Activated gamma-delta T cell treated with anti-CD3 and anti-CD28 coated beads, Interleukin-2, amount 50 U/mL, for 16 hours (primary cell): Measurements from ENCODE around the gene TMEM245.

Experiments used
- DNase-seq: peaks from one replicate; pipeline ENCODE4 v3.0.0-alpha.2; 2020; ENCODE audit warnings: low read depth

The TMEM245 gene

DNA sequence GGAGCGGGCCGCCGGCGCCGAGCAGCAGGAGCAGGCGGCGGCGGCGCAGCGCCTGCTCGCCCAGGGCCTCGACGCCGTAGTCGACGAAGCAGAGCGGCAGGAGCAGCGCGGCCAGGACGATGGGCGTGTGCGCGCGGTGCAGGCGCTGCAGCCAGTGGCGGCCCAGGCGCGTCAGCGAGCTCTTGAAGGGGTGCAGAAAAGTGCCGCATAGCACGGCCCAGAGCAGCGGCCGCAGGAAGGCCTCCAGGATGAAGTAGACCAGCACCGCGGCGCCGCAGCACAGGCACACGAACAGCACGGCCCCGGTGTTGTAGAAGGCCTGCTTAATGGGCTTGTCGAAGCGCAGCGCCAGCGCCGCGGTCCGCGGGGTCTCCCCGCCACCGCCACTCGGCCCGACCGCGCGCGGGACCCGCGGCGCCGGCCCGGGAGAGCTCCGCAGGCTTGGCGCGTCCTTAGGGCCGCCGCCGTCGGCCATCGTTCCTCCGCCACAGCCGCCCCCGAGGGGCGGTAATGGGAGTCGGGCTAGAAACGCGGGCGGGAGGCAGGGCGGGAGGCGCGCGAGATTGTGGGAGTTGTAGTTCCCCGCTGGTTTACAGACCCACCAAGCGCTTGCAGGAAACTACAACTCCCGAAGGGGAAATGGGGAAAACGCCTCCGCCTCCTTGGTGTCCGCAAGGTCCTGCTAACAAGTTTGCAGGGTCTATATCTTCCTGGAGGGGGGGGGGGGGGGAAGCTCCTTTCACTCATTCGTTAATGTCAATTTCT lies at the start of gene TMEM245:
TMEM245 (minus strand) TSS at position 509 of the 765 bp plus-strand sequence; CDS start at position 475, 34 bp downstream.
- peak; percentile 90 for DNase-seq

DNA sequence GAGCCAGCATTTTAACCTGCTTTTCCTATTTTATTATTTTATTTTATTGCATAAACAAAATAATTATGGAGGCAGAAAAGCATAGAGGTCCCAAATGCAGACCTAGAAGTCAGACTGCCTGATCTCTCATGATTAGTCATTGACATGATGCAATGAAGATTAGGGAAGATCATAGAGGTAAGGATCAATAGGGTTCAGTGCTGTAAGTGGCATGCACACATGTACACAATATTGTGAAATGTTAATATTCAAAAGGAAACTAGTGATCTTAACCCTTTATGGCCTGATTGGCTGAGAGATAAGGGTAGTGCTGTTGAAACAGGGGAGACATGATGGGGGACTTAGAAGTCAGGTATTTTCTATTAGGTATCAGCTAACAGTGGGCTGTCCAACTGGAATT lies 48.4 kb upstream of the TMEM245 start:
- DNase-seq = no peak

DNA sequence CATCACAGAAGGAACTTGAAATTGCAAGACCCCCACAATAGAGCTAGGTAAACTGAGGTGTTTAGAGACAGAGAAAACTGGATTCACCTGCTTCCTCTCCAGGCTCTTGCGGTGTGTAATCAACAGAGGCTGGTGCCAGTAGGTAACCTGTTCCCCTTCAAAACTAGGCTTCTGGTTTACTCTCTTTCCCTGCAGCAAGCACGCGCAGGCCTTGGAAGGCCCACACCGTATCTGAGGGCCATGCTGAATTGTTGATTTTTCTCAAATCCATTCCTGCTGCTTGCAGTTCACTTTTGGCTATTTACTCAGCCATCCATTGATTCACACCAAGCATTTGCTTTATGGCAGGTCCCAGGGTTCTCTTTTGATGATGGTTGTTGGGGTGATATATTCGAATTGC lies 48.0 kb upstream of the TMEM245 start:
- no peak for DNase-seq

DNA sequence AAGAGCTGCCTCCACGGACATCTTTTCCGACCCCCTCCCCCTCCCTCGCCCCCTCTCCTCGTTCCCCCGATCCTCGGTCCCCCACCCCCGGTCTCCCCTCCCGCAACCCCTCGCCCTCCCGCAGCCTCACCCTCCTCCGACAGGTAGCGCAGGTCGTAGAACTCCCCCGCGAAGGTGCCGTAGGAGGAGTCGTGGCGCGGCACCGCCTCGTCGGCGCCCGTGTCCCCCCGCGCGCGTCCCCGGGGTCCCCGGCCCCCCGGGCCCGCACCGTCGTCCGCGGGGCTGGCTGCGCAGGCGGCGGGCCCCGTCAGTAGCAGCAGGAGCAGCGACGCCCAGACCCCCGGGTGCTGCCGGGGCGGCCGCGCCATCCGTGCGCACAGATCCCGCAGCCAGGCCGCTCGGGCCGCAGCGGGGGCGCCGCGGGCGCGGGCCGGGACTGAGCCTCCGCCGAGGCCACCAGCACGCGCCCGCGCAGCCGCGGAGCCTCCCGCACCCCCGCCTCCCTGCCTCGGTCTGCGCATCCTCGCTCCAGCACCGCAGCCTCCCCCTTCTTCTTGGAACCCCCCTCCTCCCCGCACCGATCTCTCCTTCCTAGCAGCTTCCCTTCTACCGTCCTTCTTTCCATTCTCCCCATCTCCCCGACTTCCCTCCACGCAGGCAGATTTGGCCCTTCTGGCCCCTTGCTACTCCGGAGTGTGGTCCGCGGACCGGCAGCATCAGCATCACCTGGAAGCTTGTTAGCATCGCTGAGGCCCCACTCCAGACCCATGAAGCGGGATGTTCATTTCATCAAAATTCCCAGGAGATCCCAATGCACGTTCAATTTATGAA lies 47.2 kb upstream of the TMEM245 start, which contains the start of gene FRRS1L:
FRRS1L (minus strand) TSS at position 479 of the 831 bp plus-strand sequence; CDS start at position 368, 111 bp downstream.
- no peak for DNase-seq

DNA sequence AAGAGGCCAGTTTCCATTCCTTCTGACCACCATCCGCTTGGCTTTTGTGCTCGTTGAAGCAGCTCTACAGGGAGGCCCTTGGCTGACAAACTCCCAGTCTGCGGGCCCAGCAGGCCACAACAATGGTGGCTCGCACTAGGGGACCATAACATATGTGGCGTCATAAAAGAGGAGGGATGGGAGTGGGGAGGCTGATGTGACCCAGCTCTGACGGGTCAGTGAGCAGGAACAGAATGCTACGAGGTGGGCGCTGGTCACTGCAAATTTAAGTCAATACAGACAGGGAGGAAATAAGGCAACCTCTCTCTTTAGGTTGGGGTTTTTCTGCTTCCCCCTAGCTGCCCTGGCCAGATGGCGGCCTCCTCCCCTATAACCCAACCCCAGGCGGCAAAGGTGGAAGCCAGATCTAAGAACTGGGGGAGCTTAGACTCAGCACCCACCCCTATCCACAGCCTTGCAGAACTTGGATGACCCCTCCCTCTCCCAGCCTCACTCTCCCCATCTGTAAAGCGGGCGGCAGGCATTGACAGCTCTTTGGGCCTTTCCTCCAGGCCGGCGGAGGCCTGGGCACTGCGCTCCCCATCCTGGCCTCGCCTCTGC lies 46.5 kb upstream of the TMEM245 start:
- no peak for DNase-seq

DNA sequence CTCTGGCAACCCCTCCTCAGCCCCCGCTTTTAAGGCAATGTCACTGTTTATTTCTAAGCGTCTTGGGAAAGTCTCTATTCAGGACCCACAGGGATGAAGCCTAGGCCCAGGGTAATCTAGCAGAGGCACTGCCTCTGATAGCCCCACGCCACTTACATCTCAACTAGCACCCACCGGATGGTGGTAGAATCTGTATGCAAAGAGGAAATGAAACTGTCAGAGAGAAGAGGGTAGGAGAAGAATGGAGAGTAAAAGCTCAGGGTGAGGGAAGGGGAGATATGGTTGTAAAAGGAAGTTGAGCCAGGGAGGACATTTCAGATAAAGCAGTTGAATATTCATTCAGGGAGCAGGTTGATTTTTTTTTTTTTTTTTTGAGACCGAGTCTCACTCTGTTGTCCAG lies 44.3 kb upstream of the TMEM245 start:
- no peak for DNase-seq

GRCh38 chr9:109163194-109163593 lies 43.4 kb upstream of the TMEM245 start:
- DNase-seq = no peak

DNA sequence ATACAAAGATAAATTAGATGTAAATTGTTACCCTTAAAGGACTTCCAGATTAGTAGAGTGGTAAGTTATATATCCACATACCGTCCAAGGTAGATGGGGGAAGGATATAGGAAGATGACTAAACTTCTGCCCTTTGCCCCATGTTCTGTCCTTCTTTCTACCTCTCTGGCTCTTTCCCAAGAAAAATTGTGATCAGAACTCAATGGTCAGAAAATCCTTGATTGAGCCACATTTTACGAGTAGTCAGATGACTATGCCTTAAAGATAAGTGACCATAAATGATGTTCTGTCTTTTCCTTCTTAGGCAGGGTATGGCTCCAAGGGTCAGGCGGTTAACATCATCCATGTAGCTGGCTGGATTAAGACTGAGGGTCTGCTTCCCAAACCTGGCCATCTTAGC lies 42.9 kb upstream of the TMEM245 start:
- no peak for DNase-seq

GRCh38 chr9:109161471-109161870 lies 41.7 kb upstream of the TMEM245 start:
- DNase-seq = no peak

GRCh38 chr9:109159583-109159982 lies 39.8 kb upstream of the TMEM245 start:
- DNase-seq = no peak

DNA sequence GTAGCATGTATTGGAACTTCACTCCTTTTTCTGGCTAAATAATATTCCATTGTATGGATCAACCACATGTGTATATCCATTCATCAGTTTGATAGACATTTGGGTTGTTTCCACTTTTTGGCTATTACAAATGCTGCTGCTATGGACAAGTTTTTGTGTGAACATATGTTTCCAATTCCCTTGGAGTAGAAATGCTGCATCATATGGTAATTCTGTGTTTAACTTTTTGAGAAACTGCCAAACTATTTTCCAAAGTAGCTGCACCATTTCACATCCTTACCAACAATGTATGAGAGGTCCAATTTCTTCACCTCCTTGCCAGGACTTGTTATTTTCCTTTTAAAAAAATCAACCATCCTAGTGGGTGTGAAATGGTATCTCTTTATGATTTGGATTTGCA lies 38.9 kb upstream of the TMEM245 start:
- DNase-seq = no peak

- no peak for DNase-seq
Measured at GRCh38 chr9:109156708-109157107, 37.0 kb upstream of the TMEM245 start.

DNA sequence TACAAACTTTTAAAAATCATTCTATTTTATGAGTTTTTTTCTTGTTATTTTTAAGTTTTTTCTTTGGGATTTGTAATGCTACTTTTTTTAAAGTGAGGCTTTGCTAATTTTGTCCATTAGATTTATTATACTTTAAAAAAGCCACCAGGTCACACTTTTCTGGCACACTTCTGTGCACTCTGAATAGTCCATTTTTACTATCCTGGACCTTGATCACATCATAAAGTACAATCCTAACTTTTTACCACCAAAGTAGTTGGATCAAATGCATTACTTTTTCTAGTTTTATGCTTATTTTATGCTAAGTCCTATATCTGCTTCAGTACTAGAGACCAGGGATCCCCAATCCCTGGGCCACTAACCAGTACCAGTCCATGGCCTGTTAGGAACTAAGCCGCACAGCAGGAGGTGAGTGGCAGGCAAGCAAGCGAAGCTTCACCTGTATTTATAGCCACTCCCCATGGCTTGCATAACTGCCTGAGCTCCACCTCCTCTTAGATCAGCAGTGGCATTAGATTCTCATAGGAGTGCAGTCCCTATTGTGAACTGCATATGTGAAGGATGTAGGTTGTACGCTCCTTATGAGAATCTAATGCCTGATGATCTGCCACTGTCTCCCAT lies 31.3 kb upstream of the TMEM245 start:
- no peak for DNase-seq

GRCh38 chr9:109149722-109150121 lies 30.0 kb upstream of the TMEM245 start:
- DNase-seq = no peak

GRCh38 chr9:109149089-109149488 lies 29.3 kb upstream of the TMEM245 start:
- no peak for DNase-seq

GRCh38 chr9:109145051-109145450 lies 25.3 kb upstream of the TMEM245 start:
- no peak for DNase-seq

GRCh38 chr9:109143881-109144562 lies 24.3 kb upstream of the TMEM245 start:
- no peak for DNase-seq

- DNase-seq = no peak
Measured at GRCh38 chr9:109141375-109141774, 21.6 kb upstream of the TMEM245 start.

DNA sequence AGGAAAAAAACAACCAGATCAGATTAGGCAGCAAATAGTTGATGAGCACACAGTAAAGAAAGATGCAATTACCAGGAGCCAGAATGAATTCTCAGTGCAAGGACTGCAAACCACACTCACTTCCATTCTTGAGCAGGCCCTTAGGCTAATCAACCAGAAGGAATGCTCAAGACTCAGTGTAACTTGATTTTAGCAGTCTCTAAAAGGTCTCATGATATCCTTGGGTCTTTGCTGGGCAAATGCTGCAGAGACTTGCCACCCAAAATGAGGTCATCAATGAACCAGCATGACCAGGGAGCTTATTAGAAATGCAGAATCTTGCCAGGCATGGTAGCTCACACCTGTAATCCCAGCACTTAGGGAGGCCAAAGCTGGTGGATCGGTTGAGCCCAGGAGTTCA lies 20.1 kb upstream of the TMEM245 start:
- no peak for DNase-seq

DNA sequence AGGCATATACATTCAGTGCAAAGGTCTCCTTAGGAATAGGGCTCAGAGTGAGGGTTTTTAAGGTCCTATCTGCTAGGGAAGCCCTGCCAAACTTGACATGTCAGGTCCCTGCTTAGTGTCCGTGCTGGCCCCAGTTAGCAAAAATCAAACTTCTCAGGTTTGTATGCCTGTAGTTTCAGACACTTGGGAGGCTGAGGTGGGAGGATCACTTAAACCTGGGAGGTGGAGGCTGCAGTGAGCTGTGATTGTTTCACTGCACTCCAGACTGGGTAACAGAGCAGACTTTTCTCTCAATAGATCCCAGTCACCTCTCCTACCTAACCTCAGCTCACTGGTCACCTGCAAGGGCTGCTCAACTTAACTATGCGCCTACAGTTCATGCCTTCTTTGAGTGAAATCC lies 18.7 kb upstream of the TMEM245 start:
- no peak for DNase-seq

DNA sequence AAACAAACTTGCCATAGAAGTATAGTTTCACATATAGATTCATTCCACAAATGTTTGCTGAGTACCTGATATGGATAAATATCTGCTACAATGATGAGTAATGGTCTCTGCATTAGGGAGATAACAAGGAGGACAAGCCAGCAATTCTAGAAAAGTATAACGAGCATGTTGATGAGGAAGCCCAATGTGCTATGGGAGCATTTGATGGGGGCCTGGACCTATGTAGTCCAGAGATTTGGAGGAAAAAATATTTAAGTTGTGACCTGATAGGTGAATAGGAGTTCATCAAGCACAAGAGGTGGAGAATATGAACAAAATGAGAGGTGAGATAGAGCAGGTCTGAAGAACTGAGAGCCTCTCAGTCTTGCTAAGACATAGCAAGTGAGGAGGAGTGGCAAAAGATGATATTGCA lies 14.4 kb upstream of the TMEM245 start:
- no peak for DNase-seq

DNA sequence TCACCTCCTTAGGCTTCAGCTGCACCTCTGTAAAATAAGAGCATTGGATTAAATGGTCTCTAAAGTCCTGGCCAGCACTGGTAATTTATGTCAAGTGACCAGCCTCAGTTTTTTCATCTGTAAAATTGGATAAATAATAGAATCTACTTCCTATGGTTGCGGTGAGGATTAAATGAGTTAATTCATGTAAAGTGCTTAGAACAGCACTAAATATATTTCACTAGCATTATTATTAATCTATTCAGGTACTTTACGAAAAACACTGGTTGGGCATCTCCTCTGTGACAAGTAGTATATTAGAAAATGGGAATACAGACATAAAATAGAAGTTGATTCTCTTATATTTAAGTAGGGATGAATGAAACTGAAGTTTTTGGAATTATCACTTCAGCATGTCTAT lies 13.8 kb upstream of the TMEM245 start:
- DNase-seq = no peak
